NK-92 (cell line): Measurements from ENCODE around the gene C2.
"Not testable (repeated sequence)": the region's sequence is repeated elsewhere in the genome, so short reads cannot be mapped to it uniquely, and the experiment has no call there.

Experiments
- DNase-seq: peaks from one replicate; lab custom pipeline; 2025; ENCODE audit not compliant: unreplicated experiment; lab: John Stamatoyannopoulos, UW

The C2 gene

DNA sequence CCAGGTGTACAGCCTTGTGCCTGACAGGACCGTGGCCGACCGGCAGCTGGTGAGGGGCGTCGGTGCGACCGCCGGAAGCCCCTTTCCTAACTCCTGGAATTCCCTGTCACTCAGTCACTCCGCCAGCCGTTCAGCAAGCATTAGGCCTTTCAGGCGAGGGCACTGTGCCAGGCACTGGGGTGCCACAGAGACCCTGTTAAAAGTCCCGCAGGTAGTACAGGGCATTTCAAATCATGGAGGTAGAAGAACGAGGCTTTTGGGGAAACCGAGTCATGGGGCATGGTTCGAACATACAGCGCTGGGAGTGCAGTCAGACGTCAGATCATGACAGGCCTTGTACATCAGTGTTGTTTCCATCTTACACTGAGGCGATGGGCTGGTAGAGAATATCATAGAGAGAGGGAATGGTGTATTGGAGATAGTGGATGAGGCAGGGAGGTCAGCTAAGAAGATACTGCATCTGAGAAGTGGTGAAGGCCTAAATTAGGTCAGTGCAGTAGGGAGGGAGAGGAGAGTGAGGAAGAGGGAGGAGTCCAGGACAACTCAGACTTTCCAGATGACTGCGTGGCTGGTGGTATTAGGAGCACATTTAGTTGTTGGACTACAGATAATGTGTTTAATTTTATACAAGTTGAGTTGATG lies 45.3 kb downstream of the C2 start:
- no peak for DNase-seq

DNA sequence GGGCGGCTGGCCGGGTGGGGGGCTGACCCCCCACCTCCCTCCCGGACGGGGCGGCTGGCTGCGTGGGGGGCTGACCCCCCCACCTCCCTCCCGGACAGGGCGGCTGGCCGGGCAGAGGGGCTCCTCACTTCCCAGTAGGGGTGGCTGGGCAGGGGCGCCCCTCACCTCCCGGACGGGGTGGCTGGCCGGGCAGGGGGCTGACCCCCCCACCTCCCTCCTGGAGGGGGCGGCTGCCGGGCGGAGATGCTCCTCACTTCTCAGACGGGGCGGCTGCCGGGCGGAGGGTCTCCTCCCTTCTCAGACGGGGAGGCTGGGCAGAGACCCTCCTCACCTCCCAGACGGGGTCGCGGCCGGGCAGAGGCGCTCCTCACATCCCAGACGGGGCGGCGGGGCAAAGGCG lies 48.5 kb downstream of the C2 start:
- not testable (repeated sequence) for DNase-seq

- DNase-seq, result no peak
These were observed 50.4 kb downstream of the C2 start for GRCh38 chr6:31977816-31978431.

DNA sequence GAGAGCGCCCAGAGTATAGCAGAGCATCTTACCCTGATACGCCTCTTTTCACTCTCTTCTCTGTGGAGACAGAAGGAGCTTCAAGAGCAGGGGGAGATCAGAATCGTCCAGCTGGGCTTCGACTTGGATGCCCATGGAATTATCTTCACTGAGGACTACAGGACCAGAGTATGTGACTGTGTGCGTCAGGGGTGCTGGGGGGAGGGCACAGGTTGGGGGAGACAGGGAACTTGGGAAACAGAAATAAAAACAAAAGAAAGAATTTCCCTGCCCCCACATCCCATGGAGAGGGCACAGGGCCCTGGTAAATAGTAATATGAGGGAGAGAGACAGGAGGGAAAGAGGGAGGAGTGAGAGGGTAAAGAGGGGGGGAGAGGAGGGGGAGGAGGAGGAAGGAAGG lies 51.3 kb downstream of the C2 start:
- DNase-seq, result no peak

DNA sequence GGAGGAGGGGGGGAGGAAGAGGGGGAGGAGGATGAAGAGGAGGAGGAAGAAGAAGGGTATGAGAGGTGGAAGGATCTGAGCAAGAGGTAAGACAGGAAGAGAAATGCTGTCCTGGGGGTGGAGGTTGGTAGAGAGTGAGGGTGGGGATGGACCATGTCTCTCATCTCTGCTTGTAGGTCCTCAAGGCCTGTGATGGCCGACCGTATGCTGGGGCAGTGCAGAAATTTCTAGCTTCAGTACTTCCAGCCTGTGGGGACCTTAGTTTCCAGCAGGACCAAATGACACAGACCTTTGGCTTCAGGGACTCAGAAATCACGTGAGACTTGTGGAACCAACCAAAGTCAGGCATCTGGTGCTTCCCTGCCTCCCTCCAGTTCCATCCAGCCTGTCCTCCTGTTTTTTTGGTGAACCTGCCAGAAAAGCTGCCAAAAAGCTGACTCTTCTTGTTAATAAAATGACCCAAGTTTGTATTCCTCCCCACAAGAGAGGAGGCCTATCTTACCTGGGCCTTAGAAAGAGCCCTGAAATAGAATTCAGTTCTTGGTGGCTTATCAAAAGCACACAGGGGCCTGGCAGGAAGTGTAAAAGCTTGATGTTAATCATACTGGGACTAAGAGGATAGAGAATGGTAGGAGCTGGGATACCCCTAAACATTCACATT lies 51.9 kb downstream of the C2 start:
- DNase-seq, result no peak

- DNase-seq, result not testable (repeated sequence)
These were observed 52.8 kb downstream of the C2 start for GRCh38 chr6:31980195-31980876.

GRCh38 chr6:31980998-31981397 lies 53.5 kb downstream of the C2 start:
- not testable (repeated sequence) for DNase-seq

GRCh38 chr6:31981744-31982143 lies 54.2 kb downstream of the C2 start, which contains the start of gene C4A:
C4A (plus strand) TSS chr6:31982057; CDS start chr6:31982108, 51 bp downstream.
- DNase-seq, result not testable (repeated sequence)

DNA sequence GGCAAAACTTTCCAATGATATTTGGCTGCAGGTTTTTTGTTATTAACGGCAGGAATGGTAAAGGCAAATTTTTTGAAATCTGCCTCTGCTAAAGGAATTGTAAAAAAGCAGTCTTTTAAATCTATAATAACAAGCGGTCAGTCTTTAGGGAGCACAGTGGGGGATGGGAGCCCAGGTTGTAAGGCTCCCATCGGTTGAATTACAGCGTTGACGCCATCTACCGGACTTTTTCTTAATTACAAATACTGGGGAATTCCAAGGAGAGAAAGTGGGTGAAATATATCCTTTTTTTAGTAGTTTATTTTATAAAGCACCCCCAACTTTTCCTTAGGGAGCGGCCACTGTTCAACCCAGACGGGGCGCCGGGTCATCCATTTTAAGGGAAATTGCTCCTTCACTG lies 61.8 kb downstream of the C2 start:
- DNase-seq, result not testable (repeated sequence)

GRCh38 chr6:31994421-31994820 lies 66.9 kb downstream of the C2 start:
- not testable (repeated sequence) for DNase-seq
